ENCODE measurements around the gene NFIX. TPM values are rescaled to one million over a fixed set of nuclear protein-coding genes. Genes with fewer than 3 reads are reported as not detected.

The NFIX gene
- total RNA-seq, 2 donors from 2014 or later, result 16.9 to 26.7 TPM

GRCh38 chr19:13016245-13016627 lies 21.0 kb downstream of the NFIX start:
- no peak overlapping the region for H3K27ac ChIP-seq

GRCh38 chr19:13016628-13017305 lies 21.5 kb downstream of the NFIX start:
- ATAC-seq, result no peak
- Histone ChIP-seq H3K36me3 (replicated peaks in 1 of 2; ENCODE audit: insufficient read depth in 1 of 2, low read depth in 2 of 2) (no peaks in the 10 kb centered on the region), H3K27me3 (no peaks in the 10 kb centered on the region), H3K4me1 (peaks cover 20% of the 10 kb centered on the region), H3K4me3 (no peak overlapping the region), H3K27ac (peak overlapping the region in 1 of 4 donors; percentile 70), H3K9me3 (no peaks in the 10 kb centered on the region)
- 78 to 89% methylated on average over 22 of the region's 22 CpGs for WGBS, 2 donors
- TF ChIP-seq CTCF (IDR thresholded peaks at IDR 0.05) (no peak), POLR2A (IDR thresholded peaks at IDR 0.05) (no peak)
- DNase-seq, result no peak
- intact Hi-C loops (cut with DNase I), result no loop called here

More at GRCh38 chr19:13016245-13016627, 21.0 kb downstream of the NFIX start:
- Histone ChIP-seq H3K4me3 (no peak overlapping the region), H3K4me1 (peaks cover 15% of the 10 kb centered on the region), H3K36me3 (replicated peaks in 1 of 2; ENCODE audit: insufficient read depth in 1 of 2, low read depth in 2 of 2) (no peaks in the 10 kb centered on the region), H3K27me3 (no peaks in the 10 kb centered on the region), H3K9me3 (no peaks in the 10 kb centered on the region)
- 78 to 82% methylated on average over 7 of the region's 7 CpGs for WGBS, 2 donors
- ATAC-seq (no peak), DNase-seq (no peak)
- TF ChIP-seq POLR2A (IDR thresholded peaks at IDR 0.05) (no peak), CTCF (IDR thresholded peaks at IDR 0.05) (no peak)
- intact Hi-C loops (cut with DNase I), result no loop called here

GRCh38 chr19:13017306-13018034 lies 22.2 kb downstream of the NFIX start:
- no peaks in the 10 kb centered on the region for H3K36me3 ChIP-seq (replicated peaks in 1 of 2; ENCODE audit: insufficient read depth in 1 of 2, low read depth in 2 of 2)
- H3K27ac ChIP-seq, result peak overlapping the region in 3 of 4 donors; percentile 38 to 70 (median 54)
- intact Hi-C loops (cut with DNase I), result no loop called here
- peaks cover 27% of the 10 kb centered on the region for H3K4me1 ChIP-seq
- no peak overlapping the region for H3K4me3 ChIP-seq
- H3K27me3 ChIP-seq, result no peaks in the 10 kb centered on the region
- TF ChIP-seq POLR2A (IDR thresholded peaks at IDR 0.05) (no peak), CTCF (IDR thresholded peaks at IDR 0.05) (no peak)
- 76% methylated on average over 14 of the region's 14 CpGs for WGBS, 2 donors
- DNase-seq, result no peak
- ATAC-seq, result no peak
- H3K9me3 ChIP-seq, result no peaks in the 10 kb centered on the region

- Histone ChIP-seq H3K4me1 (peaks cover 33% of the 10 kb centered on the region), H3K9me3 (no peaks in the 10 kb centered on the region), H3K36me3 (replicated peaks in 1 of 2; ENCODE audit: insufficient read depth in 1 of 2, low read depth in 2 of 2) (no peaks in the 10 kb centered on the region), H3K4me3 (no peak overlapping the region), H3K27me3 (no peaks in the 10 kb centered on the region), H3K27ac (peak overlapping the region in 3 of 4 donors; percentile 38 to 70 (median 54))
- DNase-seq (peak in 1 of 4 donors; percentile 46), ATAC-seq (no peak)
- TF ChIP-seq CTCF (IDR thresholded peaks at IDR 0.05) (no peak), POLR2A (IDR thresholded peaks at IDR 0.05) (no peak)
- 64 to 68% methylated on average over 17 to 20 of the region's 21 CpGs for WGBS, 2 donors
- intact Hi-C loops (cut with DNase I), result no loop called here
These were observed 23.0 kb downstream of the NFIX start for GRCh38 chr19:13018035-13018914.

All from body of pancreas (tissue), 4 donors.